GM18519 (cell line): ENCODE data around the gene TUBB6.

Experiments used
- ATAC-seq: cut with Tn5 transposase; IDR thresholded peaks from one replicate; pipeline ENCODE4 v1.9.1; 2021; ENCODE audit warnings: mild to moderate bottlenecking, moderate library complexity; ENCODE audit not compliant: unreplicated experiment, low FRiP score

The TUBB6 gene

DNA sequence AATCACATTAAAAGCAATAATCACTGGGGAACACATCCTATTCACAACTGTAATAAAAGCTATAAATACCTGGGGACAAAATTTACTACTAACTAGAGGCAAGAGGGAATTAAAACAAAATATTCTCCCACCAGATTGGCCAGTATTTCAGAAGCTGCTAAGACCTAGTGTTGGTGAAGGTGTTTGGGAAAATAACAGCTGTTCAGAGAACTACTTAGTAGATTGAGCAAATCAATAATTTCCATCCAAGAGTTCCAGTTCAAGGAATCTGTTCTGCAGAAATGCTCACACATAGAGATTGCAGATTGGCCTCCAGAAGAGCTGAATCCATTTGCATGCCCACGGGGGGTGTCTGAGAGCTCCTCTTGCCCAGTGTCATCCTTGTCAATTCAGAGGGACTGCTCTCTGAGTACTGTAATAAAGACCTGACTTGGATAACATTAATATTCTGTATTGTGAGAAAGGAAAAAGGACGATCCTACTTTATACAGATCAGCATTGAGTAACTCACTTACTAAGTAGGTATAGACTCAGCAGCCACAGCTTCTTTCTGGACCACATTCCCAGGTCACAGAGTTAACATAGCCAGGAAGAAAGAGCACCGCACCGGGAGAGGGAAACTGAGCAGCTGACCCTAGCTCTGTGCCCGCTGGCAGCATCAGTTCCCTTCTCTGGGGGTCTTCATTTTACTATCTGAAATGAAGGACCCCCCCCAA, 5.6 kb downstream of the TUBB6 start:
- ATAC-seq, result no peak

DNA sequence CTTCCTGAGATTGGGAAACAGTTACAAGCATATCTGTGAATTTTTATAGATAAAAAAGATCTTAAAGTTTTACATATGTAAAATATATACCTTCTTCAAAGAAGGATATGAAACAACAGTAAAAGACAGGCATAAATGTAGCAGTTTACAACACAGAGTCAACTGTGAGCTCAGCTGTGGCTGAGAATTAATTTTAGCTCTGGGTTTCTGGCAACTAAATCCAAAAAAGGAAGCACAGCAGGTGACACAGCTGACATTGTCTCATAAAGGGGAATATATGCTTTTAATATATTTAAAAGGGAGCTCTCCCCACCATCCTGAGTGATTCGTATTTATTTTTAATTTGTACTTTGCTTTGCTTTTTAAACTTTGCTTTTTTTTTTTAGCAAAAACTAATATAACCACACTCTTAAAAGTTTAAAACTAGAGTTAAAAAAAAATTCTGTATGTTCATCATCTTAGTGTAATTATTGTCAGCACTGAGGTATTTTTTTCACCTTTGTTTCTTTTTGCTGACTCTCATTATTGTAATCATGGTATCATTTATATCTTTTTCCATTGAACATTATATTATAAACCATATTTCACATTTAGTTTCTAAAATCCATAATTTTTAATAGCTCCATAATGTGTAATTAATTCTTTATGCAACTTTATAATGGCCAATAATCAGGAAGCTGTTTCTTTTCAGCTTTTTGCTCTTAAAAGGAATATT, 6.7 kb downstream of the TUBB6 start:
- ATAC-seq, result no peak

DNA sequence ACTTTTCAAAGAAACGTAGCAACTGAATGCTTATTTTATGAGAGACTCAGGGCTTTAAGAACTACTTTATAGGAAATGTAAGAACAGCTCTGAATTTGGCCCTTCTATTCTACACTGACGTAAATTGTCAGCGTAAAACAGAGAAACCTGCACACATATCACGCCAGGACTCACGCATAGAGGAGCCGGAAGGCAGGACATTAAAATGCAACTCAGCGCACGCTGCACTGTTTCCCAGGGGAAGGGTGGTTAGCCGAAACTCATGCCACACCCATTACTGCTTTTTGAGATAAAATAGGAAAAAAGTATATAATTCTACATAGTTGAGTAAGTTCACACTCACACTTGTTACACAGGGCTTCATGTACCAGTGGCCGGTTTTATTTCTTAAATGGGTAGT, 7.4 kb downstream of the TUBB6 start:
- no peak for ATAC-seq

DNA sequence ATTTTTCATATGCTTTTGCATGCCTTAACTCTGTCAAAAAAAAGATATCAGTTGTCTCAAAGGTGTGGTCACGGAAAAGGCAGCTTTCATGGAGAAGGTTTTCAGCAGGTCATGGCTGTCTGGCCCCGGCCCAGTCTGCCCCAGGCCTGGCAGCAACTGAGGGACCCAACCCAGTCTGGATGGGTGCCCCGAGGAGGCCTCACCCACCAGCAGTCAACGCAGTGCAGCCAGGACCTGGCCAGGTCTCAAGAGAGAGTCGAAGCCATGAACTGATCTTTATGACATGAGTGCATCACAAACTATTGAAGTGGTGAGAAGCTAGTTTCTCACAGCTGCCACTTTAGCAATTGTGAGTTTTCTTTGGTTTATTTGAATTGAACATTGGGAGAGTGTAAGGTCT, 7.9 kb downstream of the TUBB6 start:
- no peak for ATAC-seq

DNA sequence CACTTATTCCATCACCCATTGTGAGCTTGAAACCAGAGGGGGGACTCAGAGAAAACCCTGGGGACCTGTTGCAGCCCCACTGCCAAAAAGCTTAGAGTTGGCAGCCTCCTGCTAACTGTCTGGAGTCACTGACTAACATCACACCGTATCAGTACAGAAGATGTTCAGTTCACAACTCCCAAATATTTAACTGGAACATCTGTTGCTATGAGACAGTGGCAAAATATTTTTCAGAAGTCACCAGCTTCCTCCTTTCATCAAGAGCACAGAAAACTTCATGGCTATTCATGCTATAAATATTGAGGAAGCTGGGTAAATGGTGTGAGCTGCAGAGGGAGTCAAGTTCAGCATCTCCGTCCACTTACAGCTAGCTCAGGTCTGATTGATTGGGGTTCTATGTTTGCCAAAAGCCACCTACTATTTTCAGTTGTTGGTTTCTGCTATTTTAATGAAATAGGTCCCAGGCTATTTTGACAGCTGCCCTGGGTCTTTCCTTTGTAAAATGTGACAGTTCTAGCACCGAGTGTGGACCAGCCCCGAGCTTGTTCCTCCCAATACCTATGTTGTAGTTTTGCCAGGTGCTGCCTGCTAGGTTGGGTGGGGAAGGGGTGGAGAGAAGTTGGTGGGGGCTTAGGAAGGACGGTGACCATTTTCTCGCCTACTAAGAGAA, 9.8 kb downstream of the TUBB6 start:
- no peak for ATAC-seq

DNA sequence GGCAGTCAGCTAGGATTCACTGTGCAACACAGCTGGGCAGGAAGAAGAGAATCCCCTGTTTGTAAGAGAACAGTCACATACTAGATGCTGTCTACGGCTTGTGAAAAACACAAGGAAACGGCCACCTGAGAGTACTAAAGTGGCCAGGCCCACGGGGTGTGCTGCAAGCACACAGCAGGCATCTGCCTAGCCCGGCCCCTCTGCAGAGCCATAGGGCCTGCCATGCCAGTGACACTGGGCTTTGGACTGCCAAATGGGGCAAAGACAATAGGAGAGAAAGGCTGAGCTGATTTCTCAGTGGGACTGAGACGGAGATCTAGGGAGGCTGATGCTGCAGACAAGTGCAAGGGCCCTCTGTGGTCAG, 10.3 kb downstream of the TUBB6 start:
- no peak for ATAC-seq

DNA sequence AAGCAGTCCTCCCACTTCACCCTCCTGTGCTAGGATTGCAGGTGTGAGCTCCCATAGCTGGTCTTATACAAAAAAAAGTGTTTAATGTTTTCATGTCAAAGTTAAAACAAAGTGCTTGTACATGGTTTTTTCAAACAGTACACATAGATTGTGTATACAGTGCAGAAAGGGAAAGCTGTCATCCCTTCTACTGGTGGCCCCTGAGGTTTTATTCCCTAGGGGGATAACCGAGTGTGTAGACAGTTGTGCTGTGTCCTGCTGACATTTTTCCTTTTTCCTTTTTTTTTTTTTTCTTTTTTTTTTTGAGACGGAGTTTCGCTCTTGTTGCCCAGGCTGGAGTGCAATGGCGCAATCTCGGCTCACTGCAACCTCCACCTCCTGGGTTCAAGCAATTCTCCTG, 10.8 kb downstream of the TUBB6 start:
- ATAC-seq, result no peak

DNA sequence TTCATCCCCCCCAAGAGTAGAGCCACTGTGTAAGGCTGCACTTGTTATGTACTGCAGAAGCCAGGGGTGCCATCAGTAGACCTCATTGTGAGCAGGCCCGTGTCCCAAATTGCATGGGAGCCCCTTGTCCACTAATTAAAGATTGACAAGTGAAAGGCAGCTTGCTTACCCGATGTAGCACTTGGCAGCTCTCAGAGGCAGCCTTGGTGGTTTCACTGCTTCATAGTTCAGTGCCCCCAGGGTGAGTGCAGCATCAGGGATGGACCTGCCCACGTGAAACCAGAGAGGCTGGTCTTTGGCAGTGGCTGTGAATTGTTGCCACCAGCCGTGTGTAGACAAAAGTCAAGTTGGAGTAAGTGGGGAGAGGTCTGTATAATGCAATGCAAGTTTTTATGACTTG, 13.3 kb downstream of the TUBB6 start:
- no peak for ATAC-seq

DNA sequence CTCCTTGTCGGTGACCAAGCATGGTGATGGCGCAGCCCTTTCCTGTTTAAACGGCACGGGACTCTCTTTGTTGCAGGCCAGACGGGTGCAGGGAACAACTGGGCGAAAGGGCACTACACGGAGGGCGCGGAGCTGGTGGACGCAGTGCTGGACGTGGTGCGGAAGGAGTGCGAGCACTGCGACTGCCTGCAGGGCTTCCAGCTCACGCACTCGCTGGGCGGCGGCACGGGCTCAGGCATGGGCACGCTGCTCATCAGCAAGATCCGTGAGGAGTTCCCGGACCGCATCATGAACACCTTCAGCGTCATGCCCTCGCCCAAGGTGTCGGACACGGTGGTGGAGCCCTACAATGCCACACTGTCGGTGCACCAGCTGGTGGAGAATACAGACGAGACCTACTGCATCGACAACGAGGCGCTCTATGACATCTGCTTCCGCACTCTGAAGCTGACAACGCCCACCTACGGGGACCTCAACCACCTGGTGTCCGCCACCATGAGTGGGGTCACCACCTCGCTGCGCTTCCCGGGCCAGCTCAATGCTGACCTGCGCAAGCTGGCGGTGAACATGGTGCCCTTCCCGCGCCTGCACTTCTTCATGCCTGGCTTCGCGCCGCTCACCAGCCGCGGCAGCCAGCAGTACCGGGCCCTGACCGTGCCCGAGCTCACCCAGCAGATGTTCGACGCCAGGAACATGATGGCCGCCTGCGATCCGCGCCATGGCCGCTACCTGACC, 17.1 kb downstream of the TUBB6 start:
- no peak for ATAC-seq

DNA sequence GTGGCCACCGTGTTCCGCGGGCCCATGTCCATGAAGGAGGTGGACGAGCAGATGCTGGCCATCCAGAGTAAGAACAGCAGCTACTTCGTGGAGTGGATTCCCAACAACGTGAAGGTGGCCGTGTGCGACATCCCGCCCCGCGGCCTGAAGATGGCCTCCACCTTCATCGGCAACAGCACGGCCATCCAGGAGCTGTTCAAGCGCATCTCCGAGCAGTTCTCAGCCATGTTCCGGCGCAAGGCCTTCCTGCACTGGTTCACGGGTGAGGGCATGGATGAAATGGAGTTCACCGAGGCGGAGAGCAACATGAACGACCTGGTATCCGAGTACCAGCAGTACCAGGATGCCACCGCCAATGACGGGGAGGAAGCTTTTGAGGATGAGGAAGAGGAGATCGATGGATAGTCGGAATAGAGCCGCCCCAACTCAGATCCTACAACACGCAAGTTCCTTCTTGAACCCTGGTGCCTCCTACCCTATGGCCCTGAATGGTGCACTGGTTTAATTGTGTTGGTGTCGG, 17.7 kb downstream of the TUBB6 start:
- no peak for ATAC-seq

DNA sequence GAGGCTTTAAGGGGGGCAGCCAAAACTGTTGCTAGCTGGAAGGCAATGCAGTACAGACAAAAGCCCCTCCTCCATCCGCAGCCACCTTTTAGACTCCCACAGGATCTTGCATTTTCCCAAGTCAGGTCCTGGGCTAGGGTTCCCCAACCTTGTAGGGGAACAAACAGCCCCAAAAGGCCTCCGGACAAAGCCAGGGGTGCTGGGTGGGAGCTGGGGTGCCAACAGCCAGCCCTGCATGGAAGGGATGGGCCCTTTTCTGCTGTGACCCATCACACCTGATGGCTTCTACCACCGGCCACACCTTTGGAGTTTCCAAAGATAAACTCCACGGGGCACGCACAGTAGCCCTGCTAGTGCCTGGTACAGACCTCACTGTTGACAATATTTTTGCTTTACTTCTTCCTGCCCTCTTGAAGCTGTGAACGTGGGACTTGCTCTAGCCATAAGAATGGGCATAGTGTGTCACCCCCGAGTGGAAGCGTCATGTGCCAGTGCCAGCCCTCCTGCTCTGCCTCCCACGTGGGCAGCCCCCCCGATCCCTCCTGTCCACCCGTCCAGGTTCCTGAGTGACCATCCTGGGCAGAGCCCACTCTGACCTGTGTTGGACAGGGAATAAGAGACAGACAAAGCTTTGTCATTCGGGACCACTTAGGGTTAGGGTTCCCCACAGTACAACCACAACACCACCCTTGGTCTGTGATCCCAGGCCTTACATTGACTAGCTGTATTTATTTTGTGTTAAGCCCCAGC, 18.8 kb downstream of the TUBB6 start:
- ATAC-seq, result no peak

DNA sequence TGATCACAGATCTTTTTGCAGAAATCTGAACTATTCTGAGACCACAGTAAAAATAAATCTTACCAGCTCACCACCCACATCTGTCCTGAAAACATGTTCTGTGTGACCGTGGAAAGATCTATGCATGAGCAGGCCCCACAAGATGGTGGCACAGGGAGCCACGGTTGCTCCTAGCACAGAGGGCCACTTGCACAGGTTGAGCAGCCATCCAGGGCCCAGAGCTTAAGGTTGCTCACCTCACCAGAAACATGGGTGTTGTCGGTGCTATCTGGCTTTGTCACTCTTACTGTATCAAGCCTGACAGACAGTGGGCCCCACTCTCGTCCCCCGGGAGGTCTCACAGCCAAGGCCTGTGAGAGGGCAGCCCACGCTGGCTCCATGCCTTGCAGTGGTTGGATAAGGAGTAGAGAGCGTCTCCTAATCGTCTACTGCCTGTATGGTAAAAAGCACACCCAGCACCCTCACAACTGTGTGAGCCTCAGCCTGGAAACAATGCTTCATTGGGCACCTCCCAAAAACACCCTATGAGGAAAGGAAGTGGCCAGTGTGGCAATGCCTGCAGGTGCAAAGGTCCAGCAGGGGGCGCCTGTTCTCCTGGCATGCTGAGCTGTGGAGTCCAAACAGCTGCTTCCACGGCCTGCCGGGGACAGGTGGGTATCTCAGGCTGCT, 19.6 kb downstream of the TUBB6 start:
- no peak for ATAC-seq

DNA sequence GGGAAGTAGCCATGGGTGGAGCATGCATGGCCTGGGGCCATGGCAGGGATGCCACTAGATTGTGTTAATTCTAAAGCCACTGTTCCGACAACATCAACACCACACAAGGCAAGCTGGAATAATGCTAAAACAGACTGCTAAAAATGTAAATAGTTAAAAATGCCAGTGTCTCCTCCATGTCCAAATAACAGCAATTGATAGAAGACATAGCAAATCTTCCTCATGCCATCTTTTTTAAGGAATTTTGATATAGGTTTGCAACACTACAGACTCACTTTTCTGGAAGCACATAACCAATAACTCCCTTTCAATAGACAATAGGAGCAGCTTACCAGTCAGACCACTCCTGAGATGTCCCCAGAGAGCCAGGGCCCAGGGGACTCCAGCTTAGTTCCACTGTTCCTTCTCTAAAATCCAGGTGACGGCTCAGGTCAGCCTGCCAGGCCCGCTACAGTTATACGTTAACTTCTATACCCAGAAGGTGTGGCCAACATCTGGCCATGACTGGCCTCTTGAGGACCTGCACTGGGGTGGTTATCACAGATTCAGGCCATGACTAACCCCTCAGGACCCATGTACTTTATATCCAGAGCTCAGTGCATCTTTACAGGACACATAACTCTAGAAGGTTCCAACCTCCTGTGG, 20.3 kb downstream of the TUBB6 start:
- ATAC-seq, result no peak

DNA sequence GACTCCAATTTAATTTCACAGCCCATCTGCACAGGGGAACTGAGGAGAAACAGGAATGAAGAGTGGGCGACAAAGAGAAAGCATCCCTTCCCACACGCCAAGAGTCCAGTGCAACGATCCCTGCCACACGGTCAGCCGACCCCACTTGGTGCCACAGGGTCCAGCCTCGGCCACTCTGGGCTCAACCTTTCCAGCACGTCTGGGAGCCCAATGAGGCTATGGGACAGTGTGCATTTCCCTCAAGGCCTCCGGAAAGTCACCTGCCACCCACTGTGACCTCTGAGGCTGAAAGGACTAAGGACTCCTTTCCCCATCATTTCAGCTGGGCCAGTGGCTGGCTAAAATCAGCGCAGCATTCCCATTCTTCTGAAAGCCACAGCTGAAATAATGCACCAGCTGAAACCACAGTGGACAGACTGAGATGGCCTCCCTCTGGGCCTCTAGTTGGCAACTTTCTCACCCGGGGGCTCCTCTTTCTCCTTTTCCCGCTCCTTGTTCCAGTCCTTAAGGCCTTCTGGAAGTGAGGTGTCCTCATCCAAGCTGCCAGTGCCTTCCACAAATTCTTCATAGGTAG, 21.2 kb downstream of the TUBB6 start:
- ATAC-seq, result no peak

DNA sequence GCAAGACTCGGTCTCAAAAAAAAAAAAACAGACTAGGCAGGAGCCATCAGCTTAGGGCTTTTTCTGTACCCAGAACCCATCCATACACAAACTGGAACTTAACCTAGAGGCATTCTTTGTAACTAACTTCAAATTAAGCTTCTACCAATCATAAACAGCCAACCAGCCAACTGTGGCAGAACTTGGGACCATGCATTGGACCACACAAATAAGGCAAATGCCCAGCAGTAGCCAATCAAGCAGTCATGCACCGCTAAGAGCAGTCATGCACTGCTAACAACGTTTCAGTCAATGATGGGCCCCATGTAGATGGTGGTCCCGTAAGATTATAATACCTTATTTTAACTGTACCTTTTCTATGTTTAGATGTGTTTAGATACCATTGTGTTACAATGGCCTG, 22.7 kb downstream of the TUBB6 start:
- ATAC-seq, result no peak

DNA sequence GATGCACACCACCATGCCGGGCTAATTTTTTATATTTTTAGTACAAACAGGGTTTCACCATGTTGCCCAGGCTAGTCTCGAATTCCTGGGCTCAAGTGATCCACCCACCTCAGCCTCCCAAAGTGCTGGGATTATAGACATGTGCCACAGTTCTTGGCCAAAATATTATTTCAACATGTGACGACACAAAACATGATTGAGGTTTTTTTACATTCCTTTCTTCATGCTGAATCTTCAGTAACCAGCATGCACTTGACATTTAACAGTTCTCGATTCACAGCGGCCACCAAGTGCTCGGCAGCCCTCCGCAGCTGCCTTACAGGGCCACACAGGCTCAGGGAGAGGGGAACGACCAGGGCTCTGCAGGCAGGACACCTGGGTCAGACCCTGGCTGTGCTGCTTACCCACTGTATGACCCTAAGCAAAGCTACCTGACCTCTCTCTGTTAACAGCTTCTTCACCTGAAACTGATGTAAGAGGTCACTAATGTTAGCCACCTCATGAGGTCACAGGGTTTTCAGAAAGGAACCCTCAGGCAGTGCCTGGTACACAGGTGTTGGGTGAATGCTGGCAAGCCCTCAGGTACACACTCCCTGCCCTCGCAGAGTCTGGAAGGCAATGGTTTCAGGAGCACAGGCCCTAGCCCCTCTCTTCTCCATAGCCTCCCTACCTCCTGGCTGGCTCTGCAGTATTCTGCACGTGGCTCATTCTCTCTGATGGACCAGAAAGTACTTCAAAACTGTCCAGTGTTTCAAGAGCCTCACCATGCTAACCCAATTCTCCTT, 25.7 kb downstream of the TUBB6 start:
- no peak for ATAC-seq

DNA sequence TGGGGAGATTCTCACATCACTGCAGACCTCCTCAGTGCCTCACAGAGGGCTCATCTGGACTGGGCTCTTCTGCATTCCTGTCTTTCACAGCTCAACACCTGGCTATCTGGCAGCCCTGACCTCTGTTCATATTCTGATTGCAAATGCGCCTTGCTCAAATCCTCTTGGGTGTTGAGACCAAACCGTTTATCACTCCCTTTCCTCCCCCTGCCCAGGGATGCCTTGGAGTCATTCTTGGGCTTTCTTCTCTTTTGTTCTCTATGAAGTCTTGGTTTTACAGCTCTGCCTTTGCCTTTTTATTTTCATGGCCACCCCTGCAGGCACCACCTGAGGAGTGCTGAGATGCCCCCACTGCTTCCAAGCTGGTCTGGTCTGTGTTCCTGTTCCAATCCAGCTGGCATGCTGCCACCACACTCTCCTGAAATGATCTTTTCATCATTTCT, 26.3 kb downstream of the TUBB6 start:
- no peak for ATAC-seq

DNA sequence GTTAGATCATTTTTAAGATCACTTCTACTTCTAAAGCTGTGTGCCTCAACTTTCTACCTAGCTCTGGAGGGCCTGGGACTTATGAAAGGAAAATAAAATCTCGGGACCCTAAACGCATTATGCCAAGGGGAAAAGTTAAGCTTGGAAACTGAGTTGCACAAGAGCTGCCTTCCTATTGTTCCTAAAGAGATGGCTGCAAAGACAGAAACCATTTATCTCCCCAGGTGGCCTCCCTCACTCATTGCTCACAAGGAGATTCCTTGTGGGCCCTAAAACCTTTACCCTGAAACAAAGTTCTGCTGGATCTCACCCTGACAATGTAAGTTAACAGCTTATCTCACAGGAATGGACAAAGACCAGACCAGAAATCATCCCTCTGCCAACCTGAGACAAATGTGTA, 26.8 kb downstream of the TUBB6 start:
- ATAC-seq, result no peak
